ENCODE results near the gene STYK1.

Gene STYK1

GRCh38 chr12:10673659-10674384 is at the start of gene STYK1:
TSS of gene STYK1 (minus strand) at chr12:10674052. CDS start at chr12:10634618, 39,434 bp downstream.
- DNase-seq = peak; percentile 18 to 44

- DNase-seq = no peak
Observed at GRCh38 chr12:10722905-10723746, 49.3 kb upstream of the STYK1 start, which contains the start of gene YBX3. TSS of gene YBX3 (minus strand) at chr12:10723323. CDS start at chr12:10723111, 212 bp downstream.

- DNase-seq = no peak
Observed at GRCh38 chr12:10722502-10722904, 48.7 kb upstream of the STYK1 start.

- peak; percentile 22 to 53 for DNase-seq
Observed at GRCh38 chr12:10721651-10722501, 48.0 kb upstream of the STYK1 start.

- no peak for DNase-seq
Observed at GRCh38 chr12:10720974-10721650, 47.3 kb upstream of the STYK1 start.

- no peak for DNase-seq
Observed at GRCh38 chr12:10719482-10719881, 45.6 kb upstream of the STYK1 start.

GRCh38 chr12:10718279-10718821 is 44.5 kb upstream of the STYK1 start:
- DNase-seq = no peak

GRCh38 chr12:10717410-10717809 is 43.6 kb upstream of the STYK1 start:
- DNase-seq = no peak

GRCh38 chr12:10716704-10717315 is 43.0 kb upstream of the STYK1 start:
- peak; percentile 12 to 70 for DNase-seq

- no peak for DNase-seq
Observed at GRCh38 chr12:10716277-10716676, 42.4 kb upstream of the STYK1 start.

GRCh38 chr12:10715491-10715890 is 41.6 kb upstream of the STYK1 start:
- no peak for DNase-seq

GRCh38 chr12:10709808-10710207 is 36.0 kb upstream of the STYK1 start:
- no peak for DNase-seq

GRCh38 chr12:10708862-10709261 is 35.0 kb upstream of the STYK1 start:
- DNase-seq = no peak

GRCh38 chr12:10705655-10706054 is 31.8 kb upstream of the STYK1 start:
- no peak for DNase-seq

GRCh38 chr12:10701843-10702242 is 28.0 kb upstream of the STYK1 start:
- DNase-seq = no peak

GRCh38 chr12:10701131-10701681 is 27.4 kb upstream of the STYK1 start:
- no peak for DNase-seq

- DNase-seq = no peak
Observed at GRCh38 chr12:10700581-10700980, 26.7 kb upstream of the STYK1 start.

GRCh38 chr12:10697862-10698261 is 24.0 kb upstream of the STYK1 start:
- no peak for DNase-seq

- no peak for DNase-seq
Observed at GRCh38 chr12:10697156-10697555, 23.3 kb upstream of the STYK1 start.

GRCh38 chr12:10690906-10691305 is 17.1 kb upstream of the STYK1 start:
- no peak for DNase-seq

GRCh38 chr12:10689146-10689545 is 15.3 kb upstream of the STYK1 start:
- DNase-seq = no peak

Measured in SHP77 (cell line).